Hepatocyte (in vitro differentiated cells): ENCODE results near the gene NIT2. TPM values are rescaled to one million over a fixed set of nuclear protein-coding genes. Genes with fewer than 3 reads are reported as not detected.

Source experiments
- DNase-seq: peaks from one replicate; pipeline ENCODE4 v3.0.0-alpha.2; 2016; ENCODE audit warnings: low spot score
- H2AFZ ChIP-seq: fragments of 200-600 bp; sonication (generic); 2 replicates; pipeline ENCODE4 v1.6.0; 2016; ENCODE audit warnings: antibody characterized with exemption, mild to moderate bottlenecking
- H3K27ac ChIP-seq: fragments of 200-600 bp; sonication (generic); 2 replicates; pipeline ENCODE4 v1.5.1; 2016; ENCODE audit warnings: mild to moderate bottlenecking
- H3K27me3 ChIP-seq: fragments of 200-600 bp; sonication (generic); 2 replicates; pipeline ENCODE4 v1.6.1; 2016
- H3K36me3 ChIP-seq: fragments of 200-600 bp; sonication (generic); replicated peaks from 2 replicates; pipeline ENCODE4 v1.5.1; 2016; ENCODE audit warnings: low read depth; ENCODE audit not compliant: insufficient read depth
- H3K4me1 ChIP-seq: fragments of 200-600 bp; sonication (generic); 2 replicates; pipeline ENCODE4 v1.5.1; 2016; ENCODE audit warnings: mild to moderate bottlenecking, moderate library complexity; ENCODE audit not compliant: insufficient read depth
- H3K4me2 ChIP-seq: fragments of 200-600 bp; sonication (generic); 2 replicates; pipeline ENCODE4 v1.6.0; 2016
- H3K4me3 ChIP-seq: fragments of 200-600 bp; sonication (generic); 2 replicates; pipeline ENCODE4 v1.5.1; 2016; ENCODE audit warnings: mild to moderate bottlenecking
- H3K79me2 ChIP-seq: fragments of 200-600 bp; sonication (generic); 2 replicates; pipeline ENCODE4 v1.6.0; 2017; ENCODE audit warnings: mild to moderate bottlenecking
- H3K9me2 ChIP-seq: fragments of 200-600 bp; sonication (generic); replicated peaks from 2 replicates; pipeline ENCODE4 v1.6.0; 2017; ENCODE audit warnings: mild to moderate bottlenecking; ENCODE audit not compliant: insufficient read depth
- H3K9me3 ChIP-seq: fragments of 200-600 bp; sonication (generic); 2 replicates; pipeline ENCODE4 v1.5.1; 2016; ENCODE audit warnings: low read depth, mild to moderate bottlenecking
- H4K20me1 ChIP-seq: fragments of 200-600 bp; sonication (generic); 2 replicates; pipeline ENCODE4 v1.6.0; 2016; ENCODE audit warnings: mild to moderate bottlenecking; ENCODE audit not compliant: insufficient read depth, poor library complexity, severe bottlenecking
- CTCF ChIP-seq: fragments of 200-600 bp; sonication (generic); IDR thresholded peaks from 2 replicates; pipeline ENCODE4 v1.5.1; 2016; ENCODE audit warnings: antibody characterized with exemption, mild to moderate bottlenecking; ENCODE audit not compliant: poor library complexity
- EZH2 ChIP-seq: fragments of 200-600 bp; sonication (generic); IDR thresholded peaks from 2 replicates; pipeline ENCODE4 v1.6.1; 2016; ENCODE audit warnings: antibody characterized with exemption, mild to moderate bottlenecking, borderline replicate concordance
- EZH2phosphoT487 ChIP-seq: fragments of 200-600 bp; sonication (generic); IDR thresholded peaks from one replicate; pipeline ENCODE4 v1.6.1; 2018; ENCODE audit warnings: antibody characterized with exemption, mild to moderate bottlenecking, low read depth, moderate library complexity; ENCODE audit not compliant: unreplicated experiment, severe bottlenecking
- WGBS: methylation state at CpG from one replicate; pipeline ENCODE4 v1.1.6; 2016; ENCODE audit warnings: low lambda C conversion rate; ENCODE audit errors: missing lambda C conversion rate; 5-methylcytosine and 5-hydroxymethylcytosine counted together
- polyA plus RNA-seq: library from polyadenylated mRNA; unstranded; fragments of >200 nt; fragmentation: Nextera tagmentation; extraction: Ambion mirVana; gene quantifications from 2 replicates; pipeline ENCODE4 v1.2.1, GENCODE V29; 2016
- total RNA-seq: library from RNA; depleted of rRNA; stranded (reverse); fragments of >200 nt; gene quantifications from 2 replicates; pipeline ENCODE4 v1.2.3, GENCODE V29; 2014

NIT2 gene
- total and polyA plus RNA-seq, 2 experiments from 2014 or later: 45.2 to 96.9 TPM

- H4K20me1 ChIP-seq: no peaks in the 10 kb centered on the region
- 96% methylated on average over 2 of the region's 2 CpGs for WGBS
- H3K4me1 ChIP-seq: no peaks in the 10 kb centered on the region
- no peak overlapping the region for H3K4me3 ChIP-seq
- DNase-seq: no peak
- no peaks in the 10 kb centered on the region for H3K36me3 ChIP-seq
- H3K4me2 ChIP-seq: no peak overlapping the region
- no peaks in the 10 kb centered on the region for H3K9me3 ChIP-seq
- H3K9me2 ChIP-seq: no peaks in the 10 kb centered on the region
- TF ChIP-seq EZH2 (no peak), CTCF (no peak), EZH2phosphoT487 (no peak)
- H3K27me3 ChIP-seq: no peaks in the 10 kb centered on the region
- H2AFZ ChIP-seq: no peak overlapping the region
- no peak overlapping the region for H3K27ac ChIP-seq
- peaks cover 52% of the 10 kb centered on the region for H3K79me2 ChIP-seq
Measured at GRCh38 chr3:100407164-100407563, 72.6 kb downstream of the NIT2 start.

- no peaks in the 10 kb centered on the region for H3K9me2 ChIP-seq
- H3K27me3 ChIP-seq: no peaks in the 10 kb centered on the region
- H3K36me3 ChIP-seq: no peaks in the 10 kb centered on the region
- no peaks in the 10 kb centered on the region for H4K20me1 ChIP-seq
- TF ChIP-seq CTCF (no peak), EZH2 (no peak), EZH2phosphoT487 (no peak)
- no peak overlapping the region for H2AFZ ChIP-seq
- no peak overlapping the region for H3K4me2 ChIP-seq
- no peak overlapping the region for H3K27ac ChIP-seq
- 86% methylated on average over 4 of the region's 4 CpGs for WGBS
- DNase-seq: no peak
- no peaks in the 10 kb centered on the region for H3K4me1 ChIP-seq
- H3K79me2 ChIP-seq: peaks cover 43% of the 10 kb centered on the region
- H3K9me3 ChIP-seq: no peaks in the 10 kb centered on the region
- no peak overlapping the region for H3K4me3 ChIP-seq
Measured at GRCh38 chr3:100407977-100408532, 73.5 kb downstream of the NIT2 start.

Other genes with a start within 250 kb of the NIT2 start
- 48.2 and 54.9 TPM in 2 replicates for gene FILIP1L, start 220.3 kb upstream of the NIT2 start, total RNA-seq
- gene FILIP1L, start 220.3 kb upstream of the NIT2 start, polyA plus RNA-seq: 40.5 and 49.4 TPM in 2 replicates
- 61.9 and 66.4 TPM in 2 replicates for gene TBC1D23, start 73.8 kb upstream of the NIT2 start, total RNA-seq
- 27.1 and 28.7 TPM in 2 replicates for gene TBC1D23, start 73.8 kb upstream of the NIT2 start, polyA plus RNA-seq
- 65.6 and 75.7 TPM in 2 replicates for gene TOMM70, start 66.3 kb downstream of the NIT2 start, total RNA-seq
- 18.7 and 23.2 TPM in 2 replicates for gene TOMM70, start 66.3 kb downstream of the NIT2 start, polyA plus RNA-seq
- 4.3 and 5.8 TPM in 2 replicates for gene LNP1, start 66.8 kb downstream of the NIT2 start, total RNA-seq
- 1.1 and 1.9 TPM in 2 replicates for gene LNP1, start 66.8 kb downstream of the NIT2 start, polyA plus RNA-seq
- 70.7 and 82.6 TPM in 2 replicates for gene TMEM45A, start 157.9 kb downstream of the NIT2 start, total RNA-seq
- 80.0 and 88.0 TPM in 2 replicates for gene TMEM45A, start 157.9 kb downstream of the NIT2 start, polyA plus RNA-seq